NCI-H1694 treated with DMSO at 0.1 percent for 48 hours (cell line): ENCODE results near the gene PSMC3.

Experiments used
- DNase-seq: peaks from one replicate; lab custom pipeline; 2025; lab: John Stamatoyannopoulos, UW

The PSMC3 gene

DNA sequence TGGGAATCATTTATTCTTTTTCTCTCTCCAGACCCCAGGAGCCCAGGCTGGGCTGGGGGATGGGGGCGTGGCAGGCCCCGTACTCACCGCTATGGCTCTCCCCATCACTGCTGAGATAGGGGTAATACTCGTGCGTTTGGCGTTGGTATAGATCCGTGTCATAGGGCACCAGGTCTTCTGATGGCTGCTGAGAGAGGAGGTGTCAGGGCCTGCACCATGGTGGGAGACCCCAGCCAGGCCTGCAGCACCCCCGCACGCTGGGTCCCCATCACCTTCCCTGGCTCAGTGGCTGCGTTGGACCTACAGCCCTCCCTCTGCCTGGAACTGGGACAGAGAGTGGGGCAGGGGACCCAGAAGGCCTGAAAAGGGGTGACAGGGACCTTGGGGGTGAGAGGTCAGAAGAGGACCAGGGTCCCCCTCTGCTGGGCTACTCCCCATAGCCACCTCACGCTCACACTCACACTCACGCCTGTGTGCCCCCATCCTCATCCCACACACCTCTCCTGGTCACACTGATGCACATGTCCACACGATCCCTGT, 50.6 kb downstream of the PSMC3 start:
- no peak for DNase-seq

DNA sequence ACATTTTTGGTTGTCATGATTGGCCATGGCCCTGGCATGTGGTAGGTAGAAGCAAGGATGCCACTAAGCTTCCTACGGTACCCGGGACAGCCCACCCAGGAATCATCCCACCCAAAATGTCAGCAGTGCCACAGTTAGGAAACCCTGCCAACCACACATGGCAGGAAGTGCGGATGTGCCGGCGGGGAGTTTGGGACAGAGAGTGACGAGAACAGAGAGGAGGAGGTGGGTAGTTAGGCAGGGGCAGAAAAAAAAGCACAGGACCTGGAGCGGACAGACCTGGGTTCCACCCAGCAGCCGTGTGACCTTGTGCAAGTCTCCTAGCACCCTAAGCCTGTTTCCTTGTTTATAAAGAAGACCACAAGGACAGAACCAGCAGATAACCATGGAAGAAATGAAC, 51.2 kb downstream of the PSMC3 start:
- DNase-seq, result no peak

DNA sequence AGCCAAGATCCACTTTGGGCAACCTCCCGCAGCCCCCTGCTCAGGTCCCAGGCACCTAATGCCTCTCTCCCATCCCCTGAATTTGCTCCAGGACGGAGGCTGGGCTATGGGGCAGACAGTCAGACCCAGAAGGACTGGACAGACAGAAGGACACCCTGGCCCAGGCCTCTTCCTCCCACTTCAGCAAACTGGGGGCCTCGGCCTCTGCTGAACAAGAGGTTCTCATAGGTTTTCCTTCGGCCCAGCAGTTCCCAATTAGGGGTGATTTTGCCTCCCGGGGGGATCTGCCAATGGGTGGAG, 51.6 kb downstream of the PSMC3 start:
- no peak for DNase-seq

GRCh38 chr11:47373876-47374719, 52.1 kb downstream of the PSMC3 start:
- DNase-seq, result peak; percentile 24

DNA sequence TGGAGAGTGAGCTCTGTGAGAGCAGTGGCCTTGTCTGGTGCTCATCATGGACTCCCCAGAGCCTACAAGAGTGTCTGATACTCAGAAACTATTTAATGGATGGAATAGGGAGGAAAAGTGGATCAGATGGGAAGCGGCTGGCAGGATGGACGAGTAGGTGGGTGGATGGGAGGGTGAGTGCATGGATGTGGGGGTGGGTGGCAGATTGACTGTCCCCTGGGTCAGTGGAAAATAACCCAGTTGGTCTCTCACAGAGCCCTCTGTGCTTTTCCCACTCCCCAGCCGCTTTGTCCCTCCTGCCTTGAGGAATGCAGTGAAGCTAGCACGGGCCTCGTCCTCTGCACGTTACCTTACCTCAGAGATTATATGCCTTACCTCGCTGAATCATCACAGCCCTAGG, 53.8 kb downstream of the PSMC3 start:
- DNase-seq, result no peak

DNA sequence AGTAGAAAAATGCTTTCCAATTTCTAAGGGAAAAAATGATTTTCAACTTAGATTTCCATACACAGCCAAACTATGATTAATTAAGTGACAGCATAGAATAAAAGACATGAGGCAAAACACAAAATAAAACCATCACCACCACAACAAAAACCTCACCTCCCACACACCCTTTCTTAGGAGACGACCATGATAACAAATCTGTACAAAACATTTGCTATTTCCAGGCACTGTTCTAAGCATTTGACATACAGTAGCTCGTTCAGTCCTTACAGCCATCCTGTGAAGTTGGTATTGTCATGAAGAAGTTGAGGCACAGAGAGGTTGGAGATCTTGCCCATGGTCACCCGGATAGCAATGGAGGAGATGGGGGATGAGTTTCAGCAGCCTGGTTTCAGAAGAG, 56.6 kb downstream of the PSMC3 start:
- DNase-seq, result no peak
